ENCODE results near the gene KIF4A.

The KIF4A gene

DNA sequence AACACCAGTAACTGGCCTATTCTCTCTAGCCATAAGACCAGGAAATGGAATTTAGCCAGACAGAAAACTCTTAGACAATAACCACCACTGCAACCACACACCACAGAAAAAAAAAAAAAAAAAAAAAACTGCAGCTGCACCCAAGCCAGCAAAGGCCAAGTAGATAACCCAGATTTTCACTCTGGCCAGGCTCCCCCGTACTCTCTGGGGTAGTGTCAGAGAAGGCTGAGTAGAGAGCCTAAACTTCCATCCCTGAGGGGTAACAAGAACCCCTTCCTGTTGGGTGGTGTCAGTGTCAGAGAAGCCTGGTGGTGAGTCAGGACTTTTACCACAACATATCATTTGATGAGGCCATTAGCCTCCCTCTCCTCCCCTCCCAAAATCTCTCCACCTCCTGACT lies 149.1 kb downstream of the KIF4A start:
- Histone ChIP-seq H3K27ac (no peak overlapping the region), H3K4me3 (ENCODE audit: low read depth, low read length) (no peak overlapping the region), H3K36me3 (replicated peaks) (no peaks in the 10 kb centered on the region), H3K27me3 (replicated peaks) (no peaks in the 10 kb centered on the region)
- DNase-seq: no peak
- TF ChIP-seq, protein P1, sequence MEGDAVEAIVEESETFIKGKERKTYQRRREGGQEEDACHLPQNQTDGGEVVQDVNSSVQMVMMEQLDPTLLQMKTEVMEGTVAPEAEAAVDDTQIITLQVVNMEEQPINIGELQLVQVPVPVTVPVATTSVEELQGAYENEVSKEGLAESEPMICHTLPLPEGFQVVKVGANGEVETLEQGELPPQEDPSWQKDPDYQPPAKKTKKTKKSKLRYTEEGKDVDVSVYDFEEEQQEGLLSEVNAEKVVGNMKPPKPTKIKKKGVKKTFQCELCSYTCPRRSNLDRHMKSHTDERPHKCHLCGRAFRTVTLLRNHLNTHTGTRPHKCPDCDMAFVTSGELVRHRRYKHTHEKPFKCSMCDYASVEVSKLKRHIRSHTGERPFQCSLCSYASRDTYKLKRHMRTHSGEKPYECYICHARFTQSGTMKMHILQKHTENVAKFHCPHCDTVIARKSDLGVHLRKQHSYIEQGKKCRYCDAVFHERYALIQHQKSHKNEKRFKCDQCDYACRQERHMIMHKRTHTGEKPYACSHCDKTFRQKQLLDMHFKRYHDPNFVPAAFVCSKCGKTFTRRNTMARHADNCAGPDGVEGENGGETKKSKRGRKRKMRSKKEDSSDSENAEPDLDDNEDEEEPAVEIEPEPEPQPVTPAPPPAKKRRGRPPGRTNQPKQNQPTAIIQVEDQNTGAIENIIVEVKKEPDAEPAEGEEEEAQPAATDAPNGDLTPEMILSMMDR (IDR thresholded peaks at IDR 0.05; ENCODE audit: low read depth, low read length, missing control alignments): peak; percentile 4
- in situ Hi-C loops (cut with HindIII; ENCODE audit: low pct_ligation_motif_present, low sequenced_read_pairs): no loop called here

GRCh38 chrX:70442224-70442623 lies 152.3 kb downstream of the KIF4A start:
- Histone ChIP-seq H3K36me3 (replicated peaks) (no peaks in the 10 kb centered on the region), H3K27me3 (replicated peaks) (peaks cover 2% of the 10 kb centered on the region), H3K27ac (no peak overlapping the region), H3K4me3 (ENCODE audit: low read depth, low read length) (no peak overlapping the region)
- no peak for DNase-seq
- in situ Hi-C loops (cut with HindIII; ENCODE audit: low pct_ligation_motif_present, low sequenced_read_pairs): no loop called here
- TF ChIP-seq, protein P1 (IDR thresholded peaks at IDR 0.05; ENCODE audit: low read depth, low read length, missing control alignments): no peak

DNA sequence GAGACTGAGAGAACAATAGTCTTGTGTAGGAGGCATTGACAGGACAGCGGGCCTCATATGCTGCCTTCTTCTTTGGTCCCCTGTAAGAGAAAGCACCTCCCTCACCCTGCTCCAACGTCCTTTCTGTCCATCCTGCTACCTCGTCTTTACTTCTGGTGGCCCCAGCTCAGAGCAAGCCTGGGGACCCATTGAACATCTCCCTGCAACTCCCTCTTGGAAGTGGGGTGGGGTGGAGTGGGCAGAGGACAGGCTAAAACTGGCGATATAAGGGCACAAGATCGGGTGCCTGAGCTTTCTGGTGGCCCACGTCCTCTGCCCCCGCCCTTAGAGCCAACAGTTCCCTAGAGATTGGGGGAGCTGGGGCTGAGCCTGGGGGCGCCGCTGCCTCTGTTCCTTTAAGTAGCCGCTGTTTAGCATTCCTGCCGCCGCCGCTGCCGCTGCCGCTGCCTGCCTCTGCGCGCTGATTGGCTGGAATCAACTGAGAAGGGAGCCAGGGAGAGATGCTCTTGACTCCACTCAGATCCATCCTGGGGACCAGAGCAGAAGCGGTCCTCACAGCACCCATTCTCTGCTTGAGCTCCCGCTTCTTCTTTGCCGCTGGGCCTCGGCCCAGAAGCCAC lies 154.5 kb downstream of the KIF4A start, which contains the start of gene DLG3:
TSS of gene DLG3 (plus strand) at position 510 of the 620 bp plus-strand sequence. CDS start 367 bp downstream, outside the sequence.
- Histone ChIP-seq H3K4me3 (ENCODE audit: low read depth, low read length) (no peak within 1 kb of the TSS), H3K27ac (no peak within 1 kb of the TSS), H3K27me3 (replicated peaks) (peaks cover 2% of the 10 kb centered on the region), H3K36me3 (replicated peaks) (no peaks in the 10 kb centered on the region)
- in situ Hi-C loops (cut with HindIII; ENCODE audit: low pct_ligation_motif_present, low sequenced_read_pairs): no loop called here
- TF ChIP-seq, protein P1 (IDR thresholded peaks at IDR 0.05; ENCODE audit: low read depth, low read length, missing control alignments): no peak
- no peak for DNase-seq

- Histone ChIP-seq H3K27me3 (replicated peaks) (peaks cover 2% of the 10 kb centered on the region), H3K4me3 (ENCODE audit: low read depth, low read length) (no peak overlapping the region), H3K27ac (no peak overlapping the region), H3K36me3 (replicated peaks) (no peaks in the 10 kb centered on the region)
- DNase-seq: no peak
- TF ChIP-seq, protein P1 (IDR thresholded peaks at IDR 0.05; ENCODE audit: low read depth, low read length, missing control alignments): no peak
- in situ Hi-C loops (cut with HindIII; ENCODE audit: low pct_ligation_motif_present, low sequenced_read_pairs): no loop called here
These were observed 155.2 kb downstream of the KIF4A start for GRCh38 chrX:70444946-70445656.

- Histone ChIP-seq H3K4me3 (ENCODE audit: low read depth, low read length) (no peak overlapping the region), H3K27ac (no peak overlapping the region), H3K27me3 (replicated peaks) (peaks cover 2% of the 10 kb centered on the region), H3K36me3 (replicated peaks) (no peaks in the 10 kb centered on the region)
- DNase-seq: no peak
- in situ Hi-C loops (cut with HindIII; ENCODE audit: low pct_ligation_motif_present, low sequenced_read_pairs): no loop called here
- TF ChIP-seq, protein P1 (IDR thresholded peaks at IDR 0.05; ENCODE audit: low read depth, low read length, missing control alignments): no peak
These were observed 156.0 kb downstream of the KIF4A start for GRCh38 chrX:70445951-70446350.
